OCI-LY7 (cell line): ENCODE results near the gene STIL. TPM values are rescaled to one million over a fixed set of nuclear protein-coding genes. Genes with fewer than 3 reads are reported as not detected.
"Not testable (repeated sequence)": the region's sequence is repeated elsewhere in the genome, so short reads cannot be mapped to it uniquely, and the experiment has no call there.

Experiments
- BruUV-seq: library from RNA; stranded (reverse); fragments of 400-500 nt; replicated peaks from 2 replicates; lab custom pipeline; 2021; lab: Mats Ljungman, UMichigan
- CTCF ChIA-PET: fragments of 300-600 bp; sonication (Branson Sonifier 250); formaldehyde crosslinking; loops from one replicate; lab custom pipeline; 2022; ENCODE audit warnings: antibody characterized with exemption; ENCODE audit not compliant: unreplicated experiment; lab: Charles Lee
- POLR2A ChIA-PET: fragments of 300-600 bp; sonication (Branson Sonifier 250); formaldehyde crosslinking; loops from one replicate; lab custom pipeline; 2022; ENCODE audit warnings: antibody characterized with exemption; lab: Charles Lee
- DNase-seq: peaks from one replicate; pipeline ENCODE4 v3.0.0-alpha.2; 2015; ENCODE audit warnings: low spot score
- H2AFZ ChIP-seq: fragments of 200-600 bp; sonication (generic), shearing (Covaris generic); 2 replicates; pipeline ENCODE4 v1.6.1; 2014; ENCODE audit warnings: mild to moderate bottlenecking, antibody characterized with exemption, low read length, moderate library complexity
- H3K27ac ChIP-seq: fragments of 200-600 bp; sonication (generic); 2 replicates; pipeline ENCODE4 v1.5.1; 2014; ENCODE audit warnings: mixed run types, low read depth, mild to moderate bottlenecking, moderate library complexity, low read length, inconsistent platforms; ENCODE audit not compliant: poor library complexity, severe bottlenecking
- H3K36me3 ChIP-seq: fragments of 200-600 bp; sonication (generic); 2 replicates; pipeline ENCODE4 v1.6.1; 2014; ENCODE audit warnings: mild to moderate bottlenecking, antibody characterized with exemption, low read length, moderate library complexity, mixed read lengths; ENCODE audit not compliant: insufficient read depth
- H3K4me1 ChIP-seq: fragments of 200-600 bp; sonication (generic); 2 replicates; pipeline ENCODE4 v1.5.1; 2014; ENCODE audit warnings: mild to moderate bottlenecking, low read length; ENCODE audit not compliant: insufficient read depth, poor library complexity, severe bottlenecking
- H3K4me2 ChIP-seq: fragments of 200-600 bp; sonication (generic); 2 replicates; pipeline ENCODE4 v1.6.1; 2014; ENCODE audit warnings: mild to moderate bottlenecking, low read length
- H3K4me3 ChIP-seq: fragments of 200-600 bp; sonication (generic); 2 replicates; pipeline ENCODE4 v1.5.1; 2014; ENCODE audit warnings: mild to moderate bottlenecking, low read depth, low read length; ENCODE audit not compliant: poor library complexity, severe bottlenecking
- H3K79me2 ChIP-seq: fragments of 200-600 bp; sonication (generic); 2 replicates; pipeline ENCODE4 v1.6.1; 2016; ENCODE audit warnings: low read depth, mild to moderate bottlenecking, low read length, moderate library complexity, mixed read lengths; ENCODE audit not compliant: insufficient read depth
- H3K9me2 ChIP-seq: fragments of 200-600 bp; sonication (generic); 2 replicates; pipeline ENCODE4 v1.6.1; 2016; ENCODE audit warnings: mild to moderate bottlenecking, low read length, mixed read lengths; ENCODE audit not compliant: insufficient read depth
- H3K9me3 ChIP-seq: fragments of 200-600 bp; sonication (generic); 2 replicates; pipeline ENCODE4 v1.6.1; 2014; ENCODE audit warnings: mild to moderate bottlenecking, mixed run types, low read length, mixed read lengths
- H4K20me1 ChIP-seq: fragments of 200-600 bp; sonication (generic); 2 replicates; pipeline ENCODE4 v1.6.1; 2014; ENCODE audit warnings: mild to moderate bottlenecking, antibody characterized with exemption, low read length, moderate library complexity, mixed read lengths; ENCODE audit not compliant: insufficient read depth
- CTCF ChIP-seq: fragments of 200-600 bp; sonication (generic); conservative IDR thresholded peaks from 2 replicates; pipeline ENCODE4 v1.5.1; 2014; ENCODE audit warnings: mild to moderate bottlenecking, antibody characterized with exemption, low read length, moderate library complexity, mixed read lengths
- EZH2phosphoT487 ChIP-seq: fragments of 200-600 bp; sonication (generic); IDR thresholded peaks from 2 replicates; pipeline ENCODE4 v1.6.1; 2018; ENCODE audit warnings: low read depth, borderline replicate concordance, mild to moderate bottlenecking, mixed run types, antibody characterized with exemption, low read length, moderate library complexity, mixed read lengths
- intact Hi-C: fragments of 100-400 bp; cut with micrococcal nuclease; formaldehyde crosslinking; loops from one replicate; pipeline ENCODE4 v1.10.0; 2022; ENCODE audit not compliant: unreplicated experiment
- total RNA-seq, 2 experiments: library from RNA; depleted of rRNA in 1 of 2; stranded (reverse); fragments of >200 nt in 1 of 2; shearing (Covaris generic) in 1 of 2; gene quantifications; 2 replicates each; pipeline ENCODE4 v1.2.3, GENCODE V29; 2014 to 2022

Gene STIL
- total RNA-seq, 2 experiments from 2014 or later, result 46.6 to 60.0 TPM

DNA sequence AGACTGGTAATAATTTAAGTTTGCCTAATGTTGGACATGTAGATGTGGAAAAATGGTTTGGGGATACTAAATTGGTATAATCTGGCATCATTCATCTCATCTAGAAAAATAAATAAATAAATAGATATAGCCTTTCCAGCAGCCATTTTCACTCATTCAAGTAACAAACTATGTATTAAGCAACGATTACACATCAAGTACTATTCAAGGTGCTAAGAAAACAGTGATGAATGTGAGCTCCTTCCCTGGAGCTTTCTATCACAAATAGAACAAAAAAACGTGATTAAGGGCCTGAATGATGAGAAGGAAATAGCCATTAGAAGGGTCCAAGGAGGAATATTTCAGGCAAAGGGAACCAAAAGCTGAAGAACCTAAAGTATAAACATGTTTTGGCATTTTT, 37.1 kb downstream of the STIL start:
- no TSS peak for BruUV-seq

GRCh38 chr1:47275811-47276210, 38.1 kb downstream of the STIL start:
- H3K9me3 ChIP-seq, H3K27ac ChIP-seq, H3K9me2 ChIP-seq, H3K4me2 ChIP-seq, DNase-seq, H3K4me3 ChIP-seq, H2AFZ ChIP-seq, intact Hi-C loops, CTCF ChIA-PET, H3K4me1 ChIP-seq, BruUV-seq: not testable (repeated sequence)
- peaks cover 73% of the 10 kb centered on the region for H3K79me2 ChIP-seq
- peaks cover 16% of the 10 kb centered on the region; the same call in 1 of the 2 replicates for H4K20me1 ChIP-seq
- peaks cover 87% of the 10 kb centered on the region for H3K36me3 ChIP-seq
- POLR2A ChIA-PET, result interaction anchor here (0.6 to 2.0 kb wide), 3 partner anchors 8 to 32 kb away, joined by 4 to 6 read pairs (median 5); no protein-coding TSS in a partner anchor

More for the DNA sequence above, 37.1 kb downstream of the STIL start:
- Histone ChIP-seq H3K9me3 (no peaks in the 10 kb centered on the region), H3K36me3 (peaks cover 87% of the 10 kb centered on the region), H3K9me2 (no peaks in the 10 kb centered on the region), H3K79me2 (peaks cover 73% of the 10 kb centered on the region), H4K20me1 (peaks cover 17% of the 10 kb centered on the region; the same call in 1 of the 2 replicates), H3K4me3 (no peak overlapping the region), H3K4me2 (no peak overlapping the region), H3K4me1 (no peaks in the 10 kb centered on the region), H3K27ac (no peak overlapping the region), H2AFZ (no peak overlapping the region)
- POLR2A ChIA-PET, result interaction anchor here (0.6 to 2.0 kb wide), 6 partner anchors 11 to 627 kb away, joined by 3 to 6 read pairs (median 4); no protein-coding TSS in a partner anchor
- intact Hi-C loops, result no loop called here
- no peak for TF ChIP-seq EZH2phosphoT487
- no peak for TF ChIP-seq CTCF
- CTCF ChIA-PET, result no interaction called here
- DNase-seq, result no peak

DNA sequence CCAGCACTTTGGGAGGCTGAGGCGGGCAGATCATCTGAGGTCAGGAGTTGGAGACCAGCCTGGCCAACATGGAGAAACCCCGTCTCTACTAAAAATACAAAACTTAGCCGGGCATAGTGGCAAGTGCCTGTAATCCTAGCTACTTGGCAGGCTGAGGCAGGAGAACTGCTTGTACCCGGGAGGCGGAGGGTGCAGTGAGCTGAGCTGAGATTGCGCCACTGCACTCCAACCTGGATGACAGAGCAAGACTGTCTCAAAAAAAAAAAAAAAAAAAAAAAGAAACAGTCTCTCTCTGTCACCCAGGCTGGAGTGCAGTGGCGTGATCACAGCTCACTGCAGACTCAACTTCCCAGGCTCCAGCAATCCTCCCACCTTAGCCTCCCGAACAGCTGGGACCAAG, 48.4 kb downstream of the STIL start:
- intact Hi-C loops, result loop anchor here (5.0 kb wide), 1 partner anchor 37 kb away; no protein-coding TSS in a partner anchor
- POLR2A ChIA-PET, CTCF ChIA-PET: not testable (repeated sequence)

More for the DNA sequence above, 48.4 kb downstream of the STIL start:
- peaks cover 98% of the 10 kb centered on the region for H3K36me3 ChIP-seq
- H3K4me2 ChIP-seq, H3K79me2 ChIP-seq, H2AFZ ChIP-seq, H4K20me1 ChIP-seq, H3K27ac ChIP-seq, H3K9me3 ChIP-seq, H3K4me3 ChIP-seq, H3K9me2 ChIP-seq, DNase-seq, BruUV-seq, H3K4me1 ChIP-seq: not testable (repeated sequence)
